HG02623 (cell line): ENCODE results near the gene REXO1.
"Not testable (repeated sequence)": the region's sequence is repeated elsewhere in the genome, so short reads cannot be mapped to it uniquely, and the experiment has no call there.

Source experiments
- ATAC-seq: cut with Tn5 transposase; IDR thresholded peaks from one replicate; pipeline ENCODE4 v1.9.1; 2021; ENCODE audit warnings: moderate library complexity; ENCODE audit not compliant: unreplicated experiment

The REXO1 gene

DNA sequence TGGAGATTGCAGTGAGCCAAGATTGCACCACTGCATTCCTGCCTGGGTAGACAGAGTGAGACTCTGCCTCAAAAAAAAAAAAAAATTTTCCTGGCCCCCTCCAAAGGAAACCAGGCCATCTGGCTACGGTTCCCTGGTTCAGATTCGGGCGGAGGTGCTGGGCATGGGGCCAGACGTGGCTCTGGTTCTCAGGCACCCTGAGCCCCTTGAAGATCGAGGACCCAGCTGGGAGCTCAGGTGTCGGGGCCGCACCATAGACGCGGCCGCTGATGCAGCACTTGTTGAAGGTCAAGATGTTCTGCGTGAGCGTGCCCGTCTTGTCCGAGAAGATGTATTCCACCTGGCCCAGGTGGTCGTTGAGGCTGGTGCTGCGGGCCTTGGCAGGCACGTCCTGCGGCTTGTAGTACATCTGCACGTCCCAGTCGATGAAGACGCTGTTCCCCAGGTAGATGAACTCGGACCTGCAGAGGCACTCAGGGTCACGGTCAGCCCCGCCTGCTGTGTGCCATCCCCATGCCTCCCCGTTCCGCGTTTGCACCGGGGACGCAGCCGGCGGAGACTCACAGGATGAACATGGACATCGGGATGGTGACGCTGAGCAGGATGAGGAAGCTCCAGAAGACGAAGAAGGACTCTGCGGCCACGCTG is 48.5 kb downstream of the REXO1 start:
- no peak for ATAC-seq

DNA sequence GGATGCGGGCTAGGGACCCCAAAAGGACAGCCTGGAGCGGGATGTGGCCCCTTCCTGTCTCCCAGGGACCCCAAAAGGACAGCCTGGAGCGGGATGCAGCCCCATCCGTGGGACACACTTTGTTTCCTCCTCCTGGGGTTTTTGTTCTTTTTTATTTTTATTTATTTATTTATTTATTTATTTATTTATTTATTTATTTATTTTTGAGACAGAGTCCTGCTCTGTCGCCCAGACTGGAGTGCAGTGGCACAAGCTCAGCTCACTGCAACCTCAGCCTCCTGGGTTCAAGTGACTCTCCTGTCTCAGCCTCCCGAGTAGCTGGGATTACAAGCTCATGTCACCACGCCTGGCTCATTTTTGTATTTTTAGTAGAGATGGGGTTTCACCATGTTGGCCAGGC is 51.0 kb downstream of the REXO1 start:
- not testable (repeated sequence) for ATAC-seq

DNA sequence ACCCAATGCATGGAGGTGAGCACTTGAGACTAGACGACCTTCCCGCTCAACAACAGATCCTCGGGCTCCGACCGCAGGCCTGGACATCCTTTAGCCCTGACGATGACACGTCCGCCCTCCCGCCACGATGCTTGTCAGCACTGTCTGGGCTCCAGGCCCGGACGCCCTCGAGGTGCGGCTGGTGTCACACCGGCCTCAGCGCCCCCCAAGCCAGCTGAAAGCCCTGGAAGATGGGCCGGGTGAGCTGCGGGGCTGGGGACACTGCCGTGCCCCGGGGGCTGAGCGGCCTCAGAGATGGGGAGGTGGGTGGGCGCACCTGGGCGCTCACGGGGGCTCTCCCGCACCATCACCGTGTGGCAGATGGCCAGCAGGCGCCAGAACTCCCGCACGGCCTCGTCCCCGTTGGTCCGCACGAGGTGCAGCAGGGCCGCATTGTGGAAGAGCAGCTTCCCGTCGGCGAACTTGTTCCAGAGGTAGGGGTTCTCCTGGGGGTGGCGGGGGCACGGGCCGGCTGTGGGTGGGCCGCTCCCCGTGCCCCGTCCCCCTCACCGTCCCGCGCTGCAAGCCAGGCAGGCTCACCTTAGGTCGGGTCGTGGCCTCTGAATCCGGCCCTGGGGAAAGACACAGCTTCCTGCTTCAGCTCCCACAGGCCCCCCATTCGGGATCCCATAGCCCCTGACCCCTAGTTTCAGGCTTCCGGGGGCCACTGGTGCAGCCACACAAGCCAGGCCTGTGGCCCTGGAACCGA is 51.7 kb downstream of the REXO1 start:
- ATAC-seq, result no peak

DNA sequence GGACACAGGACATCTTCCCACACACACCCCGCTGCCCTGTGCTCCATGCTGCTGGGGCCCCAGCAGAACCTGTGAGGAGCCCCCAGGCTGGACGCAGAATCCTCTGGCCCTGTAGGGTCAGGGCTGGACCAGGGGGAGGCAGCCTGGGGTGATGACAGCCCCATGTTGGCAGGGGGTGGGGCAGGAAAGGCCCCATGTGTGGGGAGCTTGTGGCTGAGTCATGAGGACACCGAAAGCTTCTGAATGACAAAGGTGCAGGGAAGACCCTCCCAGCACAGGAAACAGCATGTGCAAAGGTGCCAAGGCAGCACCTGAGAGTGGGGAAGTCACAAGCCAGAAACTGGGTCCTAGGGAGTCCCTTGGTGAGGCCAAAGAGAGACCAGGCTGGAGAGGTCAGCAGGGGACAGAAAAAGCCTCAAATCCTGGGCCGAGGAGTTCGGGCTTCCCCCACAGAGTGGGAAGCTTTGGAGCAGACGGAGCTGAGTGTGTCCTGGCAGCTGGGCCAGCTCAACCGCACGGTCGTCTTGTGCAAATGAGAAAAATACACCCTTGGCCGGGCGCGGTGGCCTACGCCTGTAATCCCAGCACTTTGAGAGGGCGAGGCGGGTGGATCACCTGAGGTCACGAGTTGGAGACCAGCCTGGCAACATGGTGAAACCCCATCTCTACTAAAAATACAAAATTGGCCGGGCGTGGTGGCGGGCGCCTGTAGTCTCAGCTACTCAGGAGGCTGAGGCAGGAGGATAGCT is 53.7 kb downstream of the REXO1 start:
- ATAC-seq, result no peak

DNA sequence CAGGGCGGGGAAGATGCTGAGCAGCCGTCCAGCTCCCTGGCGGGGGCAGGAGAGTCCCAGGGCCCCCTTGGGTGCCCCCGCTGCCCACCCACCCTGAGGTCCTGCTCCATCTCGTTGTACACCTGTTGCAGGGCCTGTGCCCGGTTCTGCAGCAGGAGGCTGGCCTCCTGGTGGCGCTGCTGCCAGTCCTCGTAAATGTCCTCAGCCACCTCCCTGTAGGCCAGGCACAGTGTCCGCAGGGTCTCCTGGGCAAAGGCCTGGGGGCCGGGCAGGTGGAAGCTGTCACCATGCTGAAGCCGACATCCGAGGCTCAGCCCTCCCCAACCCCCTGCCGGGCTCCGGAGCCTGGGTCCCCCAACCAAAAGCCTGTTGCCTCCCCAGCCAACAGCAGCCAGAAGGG is 56.4 kb downstream of the REXO1 start:
- no peak for ATAC-seq

DNA sequence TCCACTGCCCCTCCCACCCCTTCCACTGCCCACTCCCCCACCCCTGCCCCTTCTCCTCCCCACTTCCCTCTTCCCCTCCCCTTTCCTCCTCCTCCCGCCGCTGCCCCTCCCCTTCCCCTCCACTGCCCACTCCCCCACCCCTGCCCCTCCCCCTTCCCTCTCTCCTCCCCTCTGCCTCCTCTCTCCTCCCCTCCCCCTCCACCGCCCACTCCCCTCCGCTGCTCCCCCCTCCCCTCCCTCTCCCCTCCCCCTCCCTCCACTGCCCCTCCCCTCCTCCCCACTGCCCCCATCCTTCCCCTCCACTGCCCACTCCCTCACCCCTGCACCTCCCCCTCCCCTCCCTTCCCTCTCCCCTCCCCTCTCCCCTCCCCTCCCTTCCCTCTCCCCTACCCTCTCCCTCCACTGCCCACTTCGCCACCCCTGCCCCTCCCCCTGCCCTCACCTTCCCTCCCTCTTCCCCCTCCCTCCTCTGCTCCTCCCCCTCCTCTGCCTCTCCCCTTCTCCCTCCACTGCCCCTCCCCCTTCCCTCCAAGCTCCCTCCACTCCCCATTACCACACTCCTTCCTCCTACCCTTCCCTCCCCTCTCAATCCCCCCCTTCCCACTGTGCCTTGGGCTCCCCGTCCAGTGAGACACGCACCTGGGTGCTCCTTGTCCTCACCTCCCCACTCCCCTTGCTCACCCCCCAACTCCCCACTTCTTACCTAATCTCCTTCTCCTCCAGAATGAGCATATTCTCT is 58.1 kb downstream of the REXO1 start:
- no peak for ATAC-seq

DNA sequence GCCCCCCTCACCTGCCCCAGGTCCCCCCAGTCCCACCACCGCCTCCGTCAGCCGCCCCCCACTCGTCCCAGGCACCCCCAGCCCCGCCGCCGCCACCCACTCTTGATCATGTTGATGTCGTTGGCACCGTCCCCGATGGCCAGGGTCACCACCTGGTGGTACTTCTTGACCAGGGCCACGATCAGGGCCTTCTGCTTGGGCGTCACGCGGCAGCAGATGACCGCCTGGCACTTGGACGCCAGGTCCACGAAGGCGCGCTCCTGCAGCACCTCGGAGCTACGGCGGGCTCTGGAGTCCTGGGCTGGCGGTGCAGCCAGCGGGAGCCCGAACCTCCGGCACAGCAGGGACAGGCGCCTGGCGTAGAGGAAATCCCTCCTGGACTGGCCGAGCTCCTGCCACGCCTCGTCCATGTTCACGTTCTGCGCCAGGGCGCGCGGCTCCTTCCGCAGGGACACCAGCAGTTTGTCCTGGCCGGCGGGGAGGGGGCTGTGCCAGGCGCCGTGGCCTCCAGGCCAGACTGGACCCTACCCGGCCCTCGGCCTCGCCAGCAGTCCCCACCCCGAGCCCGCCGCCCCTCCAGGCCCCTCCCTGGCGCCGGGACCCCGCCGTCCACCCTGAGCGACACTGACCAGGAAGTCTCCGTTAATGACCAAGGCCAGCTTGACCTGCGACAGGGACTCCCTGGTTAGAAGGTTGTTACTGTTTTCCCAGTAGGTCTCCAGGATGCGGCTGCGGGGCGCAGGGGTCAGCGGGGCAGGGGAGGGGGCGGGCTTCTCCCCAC is 58.8 kb downstream of the REXO1 start:
- no peak for ATAC-seq

DNA sequence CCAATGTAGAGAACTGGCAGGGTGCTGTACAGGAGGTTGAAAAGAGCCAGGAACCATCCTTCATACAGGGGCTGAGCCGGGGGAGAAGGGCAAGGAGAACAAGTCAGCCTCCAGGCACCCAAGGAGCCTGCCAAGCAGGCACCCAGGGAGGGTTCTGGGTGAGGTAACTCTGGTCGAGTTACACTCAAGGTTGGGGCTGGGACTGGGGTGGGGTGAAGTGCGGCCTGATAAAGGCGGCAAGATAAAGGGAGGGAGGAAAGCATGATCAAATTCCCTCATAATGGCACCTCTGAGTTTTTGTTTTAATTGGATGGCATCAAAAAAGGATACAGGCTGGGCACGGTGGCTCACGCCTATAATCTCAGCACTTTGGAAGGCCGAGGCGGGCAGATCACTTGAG is 61.2 kb downstream of the REXO1 start:
- no peak for ATAC-seq

DNA sequence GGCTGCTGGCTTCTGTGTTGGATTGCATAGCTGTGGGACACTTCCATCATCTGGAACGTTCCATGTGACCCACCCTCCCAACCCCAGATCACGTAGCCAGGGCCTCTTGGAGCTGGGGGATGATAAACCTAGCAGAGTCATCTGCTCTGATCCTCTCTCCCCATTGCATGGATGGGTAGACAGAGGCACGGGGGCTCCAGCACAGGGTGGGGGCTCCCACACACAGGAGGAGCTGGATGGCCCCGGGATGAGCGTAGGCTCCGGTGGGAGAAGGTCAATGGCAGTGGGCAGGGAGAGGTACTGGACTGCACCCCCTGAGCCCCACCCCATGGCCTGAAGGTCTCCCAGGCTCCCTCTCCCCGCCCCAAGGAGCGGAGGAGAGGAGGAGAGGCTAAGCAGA is 61.6 kb downstream of the REXO1 start:
- no peak for ATAC-seq

DNA sequence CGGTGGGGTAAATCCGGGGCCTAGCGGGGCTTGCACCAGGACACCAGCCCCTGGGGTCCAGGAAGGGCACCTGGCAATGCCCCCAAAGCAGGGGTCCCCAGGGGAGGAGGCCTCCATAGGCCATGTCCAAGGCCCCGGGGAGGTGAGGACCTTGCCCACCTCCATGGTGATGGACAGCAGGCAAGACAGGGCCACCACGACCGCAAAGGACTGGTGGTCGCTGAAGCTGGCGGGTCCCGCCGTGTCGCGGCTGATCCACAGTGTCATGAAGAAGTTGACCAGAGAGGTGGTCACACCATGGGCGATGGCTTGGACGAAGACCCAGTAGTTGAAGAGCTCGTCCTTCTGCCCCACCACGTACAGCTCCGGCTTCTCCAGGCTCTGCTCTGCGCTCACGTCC is 63.0 kb downstream of the REXO1 start:
- ATAC-seq, result no peak

DNA sequence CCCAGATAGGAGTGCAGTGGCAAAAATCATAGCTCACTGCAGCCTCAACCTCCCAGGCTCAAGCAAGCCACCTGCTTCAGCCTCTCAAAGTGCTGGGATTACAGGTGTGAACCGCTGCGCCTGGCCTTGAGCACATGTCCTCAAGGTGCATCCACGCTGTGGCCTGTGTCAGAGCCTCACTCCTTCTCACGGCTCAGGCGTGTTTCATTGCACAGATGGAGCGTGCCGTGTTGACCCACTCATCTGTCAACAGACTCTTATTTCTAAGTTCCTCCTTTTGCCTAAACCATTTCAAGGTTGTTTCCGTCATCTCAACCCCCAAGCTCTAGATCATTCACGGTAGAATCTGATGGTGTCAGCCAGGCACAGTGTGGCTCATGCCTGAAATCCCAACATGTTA is 64.4 kb downstream of the REXO1 start:
- ATAC-seq, result no peak

DNA sequence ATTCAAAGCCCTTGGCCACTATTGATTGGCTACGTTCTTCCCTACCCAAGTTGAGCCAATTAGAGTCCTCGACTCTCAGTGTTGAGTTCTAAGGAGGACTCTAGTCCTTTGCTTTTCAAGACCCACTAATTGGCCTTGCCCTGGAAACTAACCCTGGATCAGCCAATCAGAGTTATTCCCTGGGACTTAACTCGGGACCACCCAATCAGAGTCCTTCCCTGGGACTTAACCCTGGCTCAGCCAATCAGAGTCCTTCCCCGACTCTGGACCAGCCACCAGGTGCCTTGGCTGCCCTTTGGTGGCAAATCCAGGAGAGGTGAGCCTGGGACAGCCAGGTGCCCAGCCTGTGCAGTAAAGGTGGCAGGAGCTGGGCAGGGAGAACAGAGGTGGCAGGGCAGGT is 64.9 kb downstream of the REXO1 start:
- ATAC-seq, result no peak

DNA sequence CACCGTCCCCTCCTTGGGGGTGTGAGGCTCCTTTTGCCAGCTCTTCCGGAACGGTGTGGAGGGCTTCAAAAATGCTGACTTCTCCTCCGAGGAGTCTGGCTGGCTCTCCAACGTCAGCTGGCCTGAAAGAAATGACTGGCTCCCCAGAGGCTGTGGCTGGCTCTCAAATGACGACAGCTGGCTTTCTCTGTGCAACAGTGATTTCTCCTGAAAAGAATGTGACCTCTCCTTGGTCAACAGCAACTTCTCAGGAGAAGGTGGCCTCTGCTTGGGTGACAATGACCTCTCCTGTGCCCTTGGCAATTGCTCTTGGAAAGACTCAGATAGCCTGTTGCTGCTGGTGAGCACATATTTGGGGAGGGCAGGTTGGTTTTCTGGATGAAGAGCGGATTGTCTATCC is 65.8 kb downstream of the REXO1 start:
- ATAC-seq, result no peak

DNA sequence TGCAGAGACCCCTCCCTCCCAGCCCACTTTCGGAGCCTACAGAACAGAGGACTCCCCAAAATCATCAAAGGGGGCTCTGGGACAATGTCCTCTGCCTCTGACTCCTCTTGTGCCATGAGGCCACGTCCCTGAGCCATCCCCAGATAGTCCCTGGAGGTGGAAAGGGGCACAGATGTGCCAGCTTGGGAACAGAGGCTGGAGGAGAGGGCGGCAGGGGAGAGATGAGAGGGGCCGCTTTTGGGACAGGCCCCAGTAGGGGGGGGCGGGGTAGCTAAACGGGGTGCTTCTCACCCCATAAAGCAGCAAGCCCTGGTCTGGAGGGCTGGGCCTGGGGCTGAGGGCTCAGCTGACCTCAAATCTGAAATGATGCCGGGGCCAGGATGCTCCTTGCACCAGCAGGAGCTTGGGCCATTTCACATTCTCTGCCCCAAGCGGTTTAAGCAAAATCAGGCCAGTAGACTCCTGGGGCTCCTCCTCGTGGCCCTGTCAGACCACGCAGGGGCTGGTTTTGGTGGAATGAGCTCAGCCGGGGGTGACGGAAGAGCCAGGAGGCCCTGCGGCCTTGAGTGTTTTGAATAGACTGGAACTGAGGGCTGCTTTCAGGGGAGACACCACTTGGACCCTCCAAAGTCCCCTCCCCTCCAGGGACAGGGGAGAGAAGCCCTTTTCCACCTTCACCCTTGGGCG is 67.9 kb downstream of the REXO1 start:
- no peak for ATAC-seq

DNA sequence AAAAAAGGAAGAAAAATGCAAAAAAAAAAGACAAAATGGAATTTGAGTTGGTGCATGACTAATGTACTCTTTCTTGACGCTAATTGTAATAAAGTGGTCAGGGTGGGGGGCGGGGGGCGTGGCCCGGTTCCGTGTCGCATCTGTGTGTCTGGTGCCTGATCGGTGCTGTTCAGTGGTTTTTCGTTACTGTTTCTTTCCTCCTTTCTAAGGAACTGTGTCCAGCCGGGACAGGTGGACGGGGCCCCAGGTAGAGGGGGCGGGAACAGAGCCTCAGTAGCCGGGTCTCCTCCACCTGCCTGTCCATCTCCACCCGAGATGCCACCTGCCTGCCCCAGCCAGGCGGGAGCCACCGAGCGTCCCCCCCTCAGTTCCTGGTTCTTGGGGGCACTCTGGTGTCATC is 68.7 kb downstream of the REXO1 start:
- ATAC-seq, result no peak

DNA sequence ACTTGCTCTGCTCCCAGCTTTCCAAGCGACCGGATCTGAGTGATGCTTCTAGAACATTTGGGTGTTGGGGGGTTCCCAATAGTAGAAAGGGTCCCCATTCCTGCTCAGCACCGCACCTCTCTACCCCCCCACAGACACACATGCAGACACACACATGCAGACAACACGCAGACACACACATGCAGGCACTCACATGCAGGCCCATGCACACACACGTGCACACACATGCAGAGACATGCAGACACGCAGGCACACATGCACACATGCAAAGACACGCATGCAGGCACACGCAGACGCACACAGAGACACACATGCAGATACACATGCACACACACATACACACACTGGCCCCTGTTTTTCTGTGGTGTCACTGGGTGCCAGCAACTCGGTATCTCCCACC is 71.1 kb downstream of the REXO1 start:
- ATAC-seq, result no peak

DNA sequence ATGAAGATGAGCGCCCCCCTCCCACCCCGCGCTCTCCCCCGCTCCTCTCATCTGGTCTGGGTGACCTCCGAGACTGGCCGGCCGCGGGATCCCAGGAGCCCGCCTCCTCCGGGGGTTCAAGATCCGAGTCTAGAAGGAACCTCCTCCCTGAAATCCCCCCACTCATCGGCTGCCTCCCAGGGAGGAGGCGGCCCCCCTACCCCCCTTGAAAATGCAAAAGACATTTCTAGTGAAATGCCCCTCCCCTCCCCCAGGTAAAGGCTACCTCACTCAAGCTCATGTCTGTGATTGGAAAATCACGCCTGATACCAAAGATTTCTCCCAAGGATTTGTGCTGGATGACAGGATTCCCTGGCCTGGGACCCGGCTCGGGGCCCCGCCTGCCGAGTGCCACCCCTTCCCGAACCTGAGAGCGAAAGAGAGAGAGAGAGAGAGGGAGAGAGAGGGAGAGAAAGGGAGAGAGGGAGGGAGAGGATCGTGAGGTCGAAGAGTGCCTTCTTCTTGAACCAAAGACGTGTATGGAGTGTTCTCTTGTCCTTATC is 71.6 kb downstream of the REXO1 start:
- ATAC-seq, result no peak

DNA sequence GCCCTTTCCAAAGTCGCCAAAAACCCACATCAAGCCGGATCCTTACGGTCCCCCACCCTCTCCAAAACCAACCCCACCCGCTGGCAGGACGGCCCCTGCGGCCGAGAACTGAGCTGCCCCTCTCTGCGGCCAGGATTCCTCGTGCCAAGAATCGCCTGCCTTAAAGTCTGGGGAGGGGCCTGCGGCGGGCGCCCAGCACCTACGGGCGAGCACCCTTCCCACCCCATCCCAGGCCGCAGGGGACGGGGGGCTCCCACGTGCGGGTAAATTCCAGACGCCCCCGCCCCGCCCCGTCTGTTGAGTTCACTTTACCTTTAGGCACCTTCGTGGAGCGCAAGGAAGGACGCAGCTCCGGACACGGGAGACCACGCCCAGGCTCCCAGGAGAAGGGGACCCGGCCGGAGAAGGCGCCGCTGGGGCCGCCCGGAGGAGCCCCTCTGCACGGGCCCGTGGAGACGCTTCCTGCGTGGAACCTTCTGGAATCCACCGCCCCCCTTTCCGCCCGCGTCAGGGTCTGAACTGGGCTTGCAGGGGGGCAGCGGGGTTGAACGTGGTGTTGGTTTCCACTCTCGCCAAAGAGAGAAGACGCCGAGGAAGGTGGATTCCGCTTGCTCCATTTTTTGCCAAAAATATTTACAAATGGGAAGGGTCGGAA is 72.2 kb downstream of the REXO1 start:
- no peak for ATAC-seq
